NCI-H774 (cell line): ENCODE data around the gene ASMTL.
"Not testable (repeated sequence)": the region's sequence is repeated elsewhere in the genome, so short reads cannot be mapped to it uniquely, and the experiment has no call there.

Source experiments
- DNase-seq: peaks from one replicate; lab custom pipeline; 2025; lab: John Stamatoyannopoulos, UW

Gene ASMTL, protein sequence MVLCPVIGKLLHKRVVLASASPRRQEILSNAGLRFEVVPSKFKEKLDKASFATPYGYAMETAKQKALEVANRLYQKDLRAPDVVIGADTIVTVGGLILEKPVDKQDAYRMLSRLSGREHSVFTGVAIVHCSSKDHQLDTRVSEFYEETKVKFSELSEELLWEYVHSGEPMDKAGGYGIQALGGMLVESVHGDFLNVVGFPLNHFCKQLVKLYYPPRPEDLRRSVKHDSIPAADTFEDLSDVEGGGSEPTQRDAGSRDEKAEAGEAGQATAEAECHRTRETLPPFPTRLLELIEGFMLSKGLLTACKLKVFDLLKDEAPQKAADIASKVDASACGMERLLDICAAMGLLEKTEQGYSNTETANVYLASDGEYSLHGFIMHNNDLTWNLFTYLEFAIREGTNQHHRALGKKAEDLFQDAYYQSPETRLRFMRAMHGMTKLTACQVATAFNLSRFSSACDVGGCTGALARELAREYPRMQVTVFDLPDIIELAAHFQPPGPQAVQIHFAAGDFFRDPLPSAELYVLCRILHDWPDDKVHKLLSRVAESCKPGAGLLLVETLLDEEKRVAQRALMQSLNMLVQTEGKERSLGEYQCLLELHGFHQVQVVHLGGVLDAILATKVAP

DNA sequence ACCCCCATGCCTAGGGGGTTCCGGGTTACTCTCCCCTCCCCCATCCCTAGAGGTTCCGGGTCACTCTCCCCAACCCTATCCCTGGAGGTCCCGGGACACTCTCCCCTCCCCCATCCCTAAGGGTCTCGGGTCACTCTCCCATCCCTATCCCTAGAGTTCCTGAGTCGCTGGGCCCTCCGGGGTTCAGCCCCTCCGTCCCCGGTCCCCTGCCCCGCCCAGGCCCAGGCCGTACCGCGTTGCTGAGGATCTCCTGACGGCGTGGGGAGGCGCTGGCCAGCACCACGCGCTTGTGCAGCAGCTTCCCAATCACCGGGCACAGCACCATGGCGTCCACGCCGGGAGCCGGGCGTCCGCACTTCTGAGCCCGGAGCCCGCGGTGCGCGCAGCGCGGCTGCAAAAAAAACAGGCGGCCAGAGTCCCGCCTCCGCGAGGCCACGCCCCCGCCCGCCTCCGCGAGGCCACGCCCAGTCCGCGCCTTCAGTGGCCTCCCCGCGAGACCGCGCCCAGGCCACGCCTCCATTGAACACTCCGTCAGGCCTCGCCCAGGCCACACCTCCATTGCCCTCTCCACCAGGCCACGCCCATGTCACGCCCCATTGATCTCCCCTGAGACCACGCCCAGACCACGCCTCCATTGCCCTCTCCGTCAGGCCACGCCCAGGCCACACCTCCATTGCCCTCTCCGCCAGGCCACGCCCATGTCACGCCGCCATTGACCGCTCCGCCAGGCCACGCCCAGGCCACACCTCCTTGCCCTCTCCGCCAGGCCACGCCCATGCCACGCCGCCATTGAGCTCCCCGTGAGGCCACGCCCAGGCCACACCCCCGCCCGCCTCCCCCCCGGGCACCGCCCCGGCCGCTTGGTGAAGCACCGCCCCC lies at the start of gene ASMTL:
ASMTL (minus strand) TSS at position 394 of the 879 bp plus-strand sequence; CDS start at position 325, 69 bp downstream.
- DNase-seq: no peak

DNA sequence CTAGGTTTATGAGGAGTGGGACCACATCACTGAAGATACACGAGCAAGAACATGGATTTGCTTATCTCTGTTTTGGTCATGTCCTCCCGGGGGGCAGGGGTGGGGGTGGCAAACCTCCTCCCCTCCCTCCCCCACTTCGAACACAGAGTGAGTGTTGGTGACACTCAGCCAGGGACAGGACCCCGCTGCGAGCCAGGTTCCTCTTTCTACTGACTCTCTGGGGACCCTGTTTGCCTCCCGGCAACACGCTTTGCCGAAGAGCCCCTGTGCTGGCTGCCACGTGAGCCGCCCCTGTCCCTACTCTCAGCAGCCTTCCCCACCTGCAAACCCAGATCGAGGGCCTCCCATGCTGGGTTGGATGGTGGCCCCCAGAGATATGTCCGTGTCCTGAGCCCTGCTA lies 49.5 kb upstream of the ASMTL start:
- no peak for DNase-seq

DNA sequence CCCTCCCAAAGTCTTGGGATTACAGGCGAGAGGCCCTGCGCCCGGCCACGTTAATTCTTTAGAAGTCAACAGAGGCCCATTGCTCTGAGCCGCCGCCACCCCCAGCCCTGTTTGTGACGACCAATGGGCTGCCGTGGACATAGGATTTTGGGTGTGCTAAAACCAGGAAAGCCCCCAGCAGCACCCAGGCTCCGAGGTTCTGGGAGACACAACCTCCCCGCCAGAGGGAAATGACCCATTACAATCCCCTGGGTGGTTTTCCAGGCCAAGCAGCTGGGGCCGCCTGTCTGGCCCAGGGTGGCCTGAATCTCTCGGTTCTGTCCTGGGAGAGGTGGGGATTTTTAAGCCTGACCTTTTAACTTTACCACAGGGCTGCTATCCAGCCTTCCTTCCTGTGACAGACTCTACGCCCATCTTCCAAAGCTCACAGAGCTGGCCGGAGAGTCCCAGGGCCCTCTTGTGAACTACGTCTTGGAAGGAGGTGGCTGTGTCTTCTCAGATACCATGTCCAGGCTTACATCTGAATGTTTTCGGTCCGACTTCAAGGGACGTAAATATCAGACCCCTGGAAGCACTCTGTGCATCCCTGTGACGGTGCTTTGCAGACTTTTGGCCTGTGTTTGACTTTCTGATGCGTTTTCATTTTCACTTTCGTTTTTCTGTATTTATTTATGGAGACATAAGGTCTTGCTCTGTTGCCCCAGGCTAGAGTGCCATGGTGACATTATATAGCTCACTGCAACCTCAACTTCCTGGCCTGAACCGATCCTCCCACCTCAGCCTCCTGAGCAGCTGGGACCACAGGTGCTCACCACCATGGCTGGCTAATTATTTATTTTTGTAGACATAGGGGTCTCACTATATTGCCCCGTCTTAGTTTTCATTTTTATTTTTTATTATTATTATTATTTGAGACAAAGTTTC lies 48.3 kb upstream of the ASMTL start:
- DNase-seq: no peak

DNA sequence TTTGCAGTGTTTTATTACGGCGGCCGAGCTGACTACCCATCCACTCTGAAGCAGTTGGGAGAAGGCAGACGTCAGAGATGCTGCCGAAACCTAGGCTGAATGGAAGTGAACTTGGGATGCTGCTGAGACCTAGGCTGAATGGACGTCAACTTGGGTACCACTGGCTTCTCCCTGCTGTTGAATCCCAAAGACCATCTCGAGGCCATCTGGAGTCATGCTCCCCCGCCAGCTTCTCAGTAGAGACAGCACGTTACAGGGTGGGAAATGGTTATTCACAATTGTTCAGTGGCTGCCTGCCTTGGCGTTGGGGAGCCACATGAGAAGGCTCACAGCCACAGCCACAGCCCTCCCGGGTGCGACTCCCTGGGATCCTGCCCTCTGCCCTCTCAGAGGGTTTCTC lies 43.4 kb upstream of the ASMTL start:
- no peak for DNase-seq

DNA sequence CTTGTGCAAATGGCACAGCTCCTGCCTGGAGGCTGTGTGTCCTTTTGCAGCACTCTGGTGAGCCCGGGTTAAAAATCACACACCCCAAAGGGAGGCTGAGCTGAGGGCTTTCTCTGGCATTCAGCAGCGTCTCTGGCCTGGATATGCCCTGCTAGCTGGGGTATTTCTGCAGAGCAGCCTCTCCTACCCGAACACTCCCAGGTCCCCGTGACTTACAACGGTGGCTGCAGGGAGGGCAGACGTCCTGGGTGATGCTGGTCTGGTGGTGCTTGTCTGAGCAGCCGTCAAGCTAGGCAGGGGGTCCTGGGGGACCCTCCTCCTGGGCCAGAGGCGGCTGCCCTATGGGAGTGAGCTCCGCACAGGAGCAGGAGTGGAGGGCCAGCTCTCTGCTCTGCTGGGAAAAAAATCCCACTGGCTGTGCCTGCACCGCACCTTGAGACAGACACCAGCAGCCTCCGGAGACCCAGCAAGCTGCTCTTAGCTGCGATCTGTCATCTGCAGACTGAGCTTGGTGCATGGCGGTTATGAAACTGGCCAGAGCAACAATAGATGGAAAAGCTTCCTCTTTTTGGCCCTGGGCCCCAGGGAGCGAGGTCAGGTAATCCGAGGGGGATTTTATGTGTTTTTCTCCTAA lies 41.3 kb upstream of the ASMTL start:
- DNase-seq: no peak

DNA sequence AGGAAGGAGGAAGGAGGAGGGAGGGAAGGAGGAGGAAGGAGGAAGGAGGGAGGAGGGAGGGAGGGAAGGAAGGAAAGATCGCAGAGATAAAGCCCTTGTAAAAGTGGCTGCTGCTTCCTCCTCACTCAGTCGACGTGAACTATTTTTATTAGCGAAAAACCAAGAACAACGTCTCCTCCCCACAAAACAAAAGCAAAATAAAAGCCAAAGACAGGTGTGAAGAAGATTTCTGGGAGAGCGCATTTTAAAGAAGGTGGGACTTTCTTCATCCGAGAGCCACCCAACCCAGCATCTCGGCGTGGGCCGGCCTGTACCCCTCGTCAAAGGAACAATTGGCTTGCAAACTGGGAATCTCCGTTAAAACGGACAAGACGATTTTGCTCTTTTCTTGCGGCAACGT lies 40.7 kb upstream of the ASMTL start:
- no peak for DNase-seq

DNA sequence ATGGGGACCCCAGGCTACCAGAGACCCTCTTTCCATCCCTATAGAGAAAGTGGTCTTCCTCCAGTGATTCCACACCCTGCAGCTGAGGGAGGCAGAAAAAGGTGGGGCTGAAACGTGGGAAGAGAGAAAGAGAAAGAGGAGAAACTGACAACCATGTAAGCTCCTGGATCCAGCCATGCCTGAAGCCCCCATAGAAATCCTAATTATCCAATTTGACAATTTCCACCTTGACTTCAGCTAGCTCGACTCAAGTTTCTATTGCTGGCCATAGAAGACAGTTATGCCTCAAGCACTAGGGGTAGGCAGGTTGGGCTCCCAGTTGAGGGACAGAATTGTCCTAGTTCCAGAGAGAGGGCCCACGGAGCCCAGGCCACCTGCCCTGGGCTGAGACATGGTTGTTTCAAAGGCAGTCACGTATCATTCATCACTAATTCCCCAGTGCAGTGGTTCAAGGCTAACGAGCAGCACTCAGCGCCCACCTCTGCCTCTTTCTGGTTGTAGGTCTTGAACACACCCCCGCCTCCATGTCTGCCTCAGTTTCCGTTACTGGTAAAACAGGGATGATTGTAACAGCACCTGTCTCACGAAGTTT lies 39.8 kb upstream of the ASMTL start:
- no peak for DNase-seq

DNA sequence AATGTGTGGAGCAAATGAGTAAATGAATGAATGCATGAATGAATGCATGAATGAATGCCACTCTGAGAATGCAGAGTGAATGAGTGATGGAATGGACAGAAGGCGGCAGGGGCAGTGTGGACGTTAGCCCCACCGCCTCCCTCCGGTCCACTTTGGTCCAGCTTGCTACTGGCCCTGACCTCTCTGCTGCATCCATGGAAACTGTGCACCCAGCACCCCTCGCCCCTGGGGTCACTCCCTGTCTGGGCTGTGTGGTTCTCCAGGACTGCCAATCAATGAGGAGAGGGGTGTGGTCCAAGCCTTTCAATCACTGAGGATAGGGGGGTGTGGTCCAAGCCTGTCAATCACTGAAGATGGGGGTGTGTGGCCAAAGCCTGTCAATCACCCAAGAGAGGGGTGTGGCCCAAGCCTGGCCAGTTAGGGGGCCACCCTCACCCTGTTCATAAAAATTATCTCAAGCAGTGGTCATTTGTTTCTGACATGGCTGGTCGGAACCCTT lies 39.2 kb upstream of the ASMTL start:
- DNase-seq: no peak

DNA sequence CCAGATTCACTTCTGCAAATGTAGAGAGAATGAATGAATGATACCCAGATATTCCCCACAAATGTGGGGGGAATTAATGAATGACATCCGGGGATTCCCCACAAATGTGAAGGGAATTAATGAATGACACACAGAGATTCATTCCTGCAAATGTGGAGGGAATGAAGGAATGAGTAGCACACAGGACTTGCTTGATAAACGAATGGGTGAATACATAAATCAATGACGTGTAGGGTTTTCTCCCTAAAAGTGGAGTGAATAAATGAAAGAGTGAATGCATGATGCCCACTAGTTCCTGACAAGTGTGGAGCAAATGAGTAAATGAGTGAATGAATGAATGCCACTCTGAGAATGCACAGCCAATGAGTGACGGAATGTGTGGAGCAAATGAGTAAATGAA lies 38.5 kb upstream of the ASMTL start:
- DNase-seq: not testable (repeated sequence)

DNA sequence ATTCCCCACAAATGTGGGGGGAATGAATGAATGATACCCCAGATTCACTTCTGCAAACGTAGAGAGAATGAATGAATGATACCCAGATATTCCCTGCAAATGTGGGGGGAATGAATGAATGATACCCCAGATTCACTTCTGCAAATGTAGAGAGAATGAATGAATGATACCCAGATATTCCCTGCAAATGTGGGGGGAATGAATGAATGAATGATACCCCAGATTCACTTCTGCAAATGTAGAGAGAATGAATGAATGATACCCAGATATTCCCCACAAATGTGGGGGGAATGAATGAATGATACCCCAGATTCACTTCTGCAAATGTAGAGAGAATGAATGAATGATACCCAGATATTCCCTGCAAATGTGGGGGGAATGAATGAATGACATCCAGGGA lies 38.0 kb upstream of the ASMTL start:
- DNase-seq: not testable (repeated sequence)

DNA sequence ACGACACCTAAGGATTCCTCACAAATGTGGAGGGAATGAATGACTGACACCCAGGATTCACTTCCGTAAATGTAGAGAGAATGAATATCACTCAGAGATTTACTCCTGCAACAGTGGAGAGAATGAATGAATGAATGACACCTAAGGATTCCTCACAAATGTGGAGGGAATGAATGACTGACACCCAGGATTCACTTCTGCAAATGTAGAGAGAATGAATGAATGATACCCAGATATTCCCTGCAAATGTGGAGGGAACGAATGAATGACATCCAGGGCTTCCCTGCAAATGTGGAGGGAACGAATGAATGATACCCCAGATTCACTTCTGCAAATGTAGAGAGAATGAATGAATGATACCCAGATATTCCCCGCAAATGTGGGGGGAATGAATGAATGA lies 36.6 kb upstream of the ASMTL start:
- DNase-seq: not testable (repeated sequence)

DNA sequence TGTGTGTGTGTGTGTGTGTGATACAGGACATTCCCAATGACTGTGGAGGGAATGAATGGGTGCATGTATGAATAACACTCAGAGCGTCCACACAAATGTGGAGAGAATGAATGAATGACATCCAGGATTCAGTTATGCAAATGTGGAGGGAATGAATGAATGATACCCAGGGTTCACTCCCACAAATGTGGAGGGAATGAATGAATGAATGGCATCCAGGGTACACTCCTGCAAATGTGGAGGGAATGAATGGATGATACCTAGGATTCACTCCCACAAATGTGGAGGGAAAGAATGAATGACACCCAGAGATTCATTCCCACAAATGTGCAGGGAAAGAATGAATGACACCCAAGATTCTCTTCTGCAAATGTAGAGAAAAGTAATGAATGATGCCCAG lies 36.0 kb upstream of the ASMTL start:
- DNase-seq: no peak

DNA sequence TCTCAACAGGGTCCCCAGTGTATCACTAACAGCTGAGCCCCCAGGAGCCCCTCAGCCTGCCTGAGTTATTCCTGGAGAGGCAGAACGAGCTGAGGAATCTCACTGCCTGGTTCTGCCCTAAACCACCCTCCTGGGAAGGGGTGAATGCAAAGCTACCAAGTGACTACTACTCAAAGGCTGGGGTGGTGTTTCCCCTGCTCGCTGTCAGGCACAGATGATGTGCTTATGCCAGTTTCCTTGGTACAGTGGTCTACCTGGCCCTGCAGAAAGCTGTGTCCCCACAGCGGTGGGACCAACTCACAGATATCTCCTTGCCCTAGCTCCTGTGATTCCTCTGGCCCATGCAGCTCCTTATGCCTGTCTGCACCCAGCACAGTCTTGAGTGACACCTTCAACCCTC lies 35.4 kb upstream of the ASMTL start:
- DNase-seq: no peak

DNA sequence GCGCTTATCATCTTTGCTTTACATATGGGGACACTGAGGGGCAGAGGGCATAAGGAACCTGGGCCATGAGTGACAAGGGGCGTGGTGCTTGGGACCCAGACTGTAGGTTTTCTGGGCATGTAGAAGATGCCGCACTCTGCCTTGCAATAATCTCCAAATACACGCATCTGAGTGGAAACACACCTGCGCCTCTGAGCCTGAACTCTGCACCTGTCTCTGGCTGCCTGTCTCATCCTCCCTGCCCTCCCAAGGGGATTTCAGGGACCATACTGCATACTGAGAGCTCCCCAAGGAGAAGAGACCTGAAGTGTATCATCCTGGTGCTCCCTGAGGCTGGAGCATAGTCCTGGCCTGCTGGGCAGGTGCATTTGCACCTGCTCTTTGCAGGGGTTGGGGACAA lies 34.7 kb upstream of the ASMTL start:
- DNase-seq: no peak

DNA sequence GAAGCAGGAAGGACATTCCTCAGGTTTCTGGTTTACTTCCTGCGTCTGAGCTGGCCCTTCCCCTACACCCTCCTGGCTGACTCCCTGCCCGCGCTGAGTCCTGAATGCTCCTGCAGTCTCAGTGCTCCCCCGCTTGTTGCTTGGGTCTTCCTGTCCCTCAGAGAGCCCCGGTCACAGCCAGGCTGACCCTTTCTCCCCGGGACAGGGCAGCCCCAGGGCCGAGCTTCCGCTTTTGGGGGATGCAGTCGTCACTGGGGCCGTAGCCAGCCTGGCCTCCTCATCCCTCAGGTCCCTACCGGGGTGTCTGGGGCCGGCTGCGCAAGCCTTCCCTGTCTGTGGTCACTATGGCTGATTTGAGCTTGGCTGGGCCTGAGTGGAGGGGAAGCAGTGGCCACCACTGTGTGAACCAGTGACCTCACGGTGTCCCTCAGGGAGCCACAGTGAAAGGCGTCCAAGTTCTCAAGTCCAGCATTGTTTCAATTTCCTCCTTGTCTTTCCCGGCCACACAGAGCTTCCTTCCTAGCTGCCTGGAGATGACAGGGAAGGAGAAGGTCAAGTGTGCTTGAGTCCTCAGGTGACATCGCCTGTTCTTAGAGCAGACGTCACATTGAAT lies 34.1 kb upstream of the ASMTL start:
- no peak for DNase-seq

DNA sequence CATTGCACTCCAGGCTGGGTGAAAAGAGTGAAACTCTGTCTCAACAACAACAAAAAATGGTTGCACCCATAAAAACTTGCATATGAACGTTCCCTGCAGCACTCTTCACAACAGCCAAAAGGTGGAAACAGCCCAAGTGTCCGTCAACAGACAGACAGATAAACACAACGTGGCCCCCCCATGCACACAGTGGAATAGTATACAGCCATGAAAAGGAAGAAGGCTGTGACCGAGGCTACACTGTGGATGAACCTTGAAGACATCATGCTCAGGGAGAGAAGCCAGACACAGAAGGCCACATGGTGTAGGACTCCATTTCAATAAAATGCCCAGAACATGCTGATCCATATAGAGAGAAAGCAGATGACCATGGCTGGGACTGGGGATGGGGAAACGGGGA lies 33.5 kb upstream of the ASMTL start:
- DNase-seq: no peak

DNA sequence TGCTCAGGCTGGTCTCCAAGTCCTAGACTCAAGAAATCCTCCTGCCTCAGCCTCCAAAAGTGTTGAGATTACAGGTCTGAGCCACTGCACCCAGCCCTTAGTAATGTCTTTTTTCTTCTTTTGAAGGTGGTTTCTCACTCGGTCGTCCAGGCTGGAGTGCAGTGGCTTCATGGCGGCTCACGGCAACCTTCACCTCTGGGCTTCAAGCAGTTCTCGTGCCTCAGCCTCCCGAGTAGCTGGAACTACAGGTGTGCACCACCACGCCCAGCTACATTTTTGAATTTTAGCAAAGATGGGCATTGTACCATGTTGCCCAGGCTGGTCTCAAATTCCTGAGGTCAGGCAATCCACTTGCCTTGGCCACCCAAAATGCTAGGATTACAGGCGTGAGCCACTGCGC lies 32.3 kb upstream of the ASMTL start:
- DNase-seq: no peak

DNA sequence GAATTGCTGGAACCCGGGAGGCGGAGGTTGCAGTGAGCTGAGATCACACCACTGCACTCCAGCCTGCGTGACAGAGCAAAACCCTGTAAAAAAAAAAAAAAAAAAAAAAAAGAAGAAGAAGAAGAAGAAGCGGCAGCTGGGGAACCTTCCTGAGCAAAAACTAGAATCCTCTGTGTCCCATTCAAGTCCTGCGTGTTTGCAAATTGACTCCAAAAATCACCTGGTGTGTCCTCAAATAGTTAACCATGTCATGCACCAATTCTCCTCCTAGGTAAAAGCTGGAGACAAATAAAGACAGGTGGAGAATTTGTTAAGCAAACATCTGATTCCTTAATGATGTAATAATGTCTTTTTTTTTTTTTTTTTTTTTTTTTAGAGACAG lies 31.9 kb upstream of the ASMTL start:
- no peak for DNase-seq

DNA sequence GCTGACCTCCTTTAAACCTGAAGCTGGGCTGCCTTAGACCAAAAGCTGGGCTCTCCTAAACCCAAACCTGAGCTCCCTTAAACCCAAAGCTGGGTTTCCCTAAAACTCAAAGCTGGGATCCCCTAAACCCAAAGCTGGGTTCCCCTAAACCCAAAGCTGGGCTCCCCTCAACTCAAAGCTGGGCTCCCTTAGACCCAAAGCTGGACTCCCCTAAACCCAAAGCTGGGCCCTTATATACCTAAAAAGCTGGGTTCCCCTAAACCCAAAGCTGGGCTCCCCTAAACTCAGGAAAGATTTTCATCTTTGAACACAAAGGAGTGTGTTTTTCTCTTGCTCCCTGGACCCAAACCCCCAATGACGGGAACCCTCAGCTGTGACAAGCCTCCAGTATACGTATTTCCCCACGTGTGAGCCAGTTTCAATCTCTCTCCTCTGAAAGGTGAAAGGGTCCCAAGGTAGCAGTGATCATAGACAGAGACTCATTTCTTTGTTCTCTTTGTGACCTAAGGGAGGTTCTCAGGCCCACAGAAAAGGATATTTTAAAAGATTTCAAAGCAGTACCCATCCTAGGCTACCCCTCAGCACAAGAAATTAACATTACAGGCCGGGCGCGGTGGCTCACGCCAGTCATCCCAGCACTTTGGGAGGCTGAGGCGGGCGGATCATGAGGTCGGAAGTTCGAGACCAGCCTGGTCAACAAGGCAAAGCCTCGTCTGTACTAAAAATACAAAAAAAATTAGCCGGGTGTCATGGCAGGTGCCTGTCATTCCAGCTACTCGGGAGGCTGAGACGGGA lies 31.3 kb upstream of the ASMTL start:
- DNase-seq: no peak
